CMK (cell line): ENCODE measurements around the gene CNTD1.
"Not testable (repeated sequence)": the region's sequence is repeated elsewhere in the genome, so short reads cannot be mapped to it uniquely, and the experiment has no call there.

ENCODE experiments used
- DNase-seq: peaks from one replicate; pipeline ENCODE4 v3.0.0-alpha.2; 2010; ENCODE audit warnings: low read depth

The CNTD1 gene, protein sequence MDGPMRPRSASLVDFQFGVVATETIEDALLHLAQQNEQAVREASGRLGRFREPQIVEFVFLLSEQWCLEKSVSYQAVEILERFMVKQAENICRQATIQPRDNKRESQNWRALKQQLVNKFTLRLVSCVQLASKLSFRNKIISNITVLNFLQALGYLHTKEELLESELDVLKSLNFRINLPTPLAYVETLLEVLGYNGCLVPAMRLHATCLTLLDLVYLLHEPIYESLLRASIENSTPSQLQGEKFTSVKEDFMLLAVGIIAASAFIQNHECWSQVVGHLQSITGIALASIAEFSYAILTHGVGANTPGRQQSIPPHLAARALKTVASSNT

DNA sequence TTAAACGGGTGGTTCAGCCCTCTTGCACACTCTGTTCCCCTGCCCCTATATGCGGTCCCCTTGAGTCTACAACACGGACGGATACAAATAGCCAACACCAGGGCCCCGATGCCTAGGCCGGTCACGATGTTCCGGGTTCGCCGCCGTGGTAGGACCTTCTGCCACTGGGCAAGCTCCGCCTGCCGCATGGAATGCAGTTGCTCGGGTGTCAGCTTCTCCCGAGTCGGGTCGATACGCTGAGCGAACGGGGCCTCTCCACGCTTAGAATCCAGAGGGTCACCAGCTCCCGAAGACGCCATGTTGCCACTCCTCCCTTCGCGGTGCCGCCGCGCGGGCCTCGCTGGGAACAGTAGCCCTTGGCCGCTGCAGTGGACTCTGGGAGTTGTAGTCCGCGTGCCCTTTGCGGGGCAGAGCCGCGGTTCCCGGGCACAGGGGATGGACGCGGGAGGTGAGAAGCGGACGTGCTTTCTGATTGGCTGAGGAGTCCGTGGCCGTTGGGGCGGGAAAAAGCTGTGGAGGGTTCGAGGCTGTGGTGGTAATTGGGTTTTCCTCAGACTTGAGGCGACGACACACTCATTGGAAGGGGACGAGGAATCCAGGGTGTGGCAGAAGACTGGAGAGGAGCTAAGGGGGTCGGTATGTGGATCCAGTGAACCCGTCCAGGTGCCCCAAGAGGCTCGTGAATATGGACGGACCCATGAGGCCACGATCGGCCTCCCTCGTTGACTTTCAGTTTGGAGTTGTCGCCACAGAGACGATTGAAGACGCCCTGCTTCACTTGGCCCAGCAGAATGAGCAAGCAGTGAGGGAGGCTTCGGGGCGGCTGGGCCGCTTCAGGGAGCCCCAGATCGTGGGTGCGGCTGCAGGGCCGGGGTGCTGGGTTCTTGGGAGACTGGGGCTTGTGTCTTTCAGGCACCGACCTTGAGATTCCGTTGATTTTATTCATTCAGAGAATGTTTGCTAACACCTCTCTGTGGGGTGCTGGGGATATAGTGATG lies at the start of gene CNTD1, which contains the start of gene COA3:
CNTD1 (plus strand) TSS at position 479 of the 998 bp plus-strand sequence; CDS start at position 686, 207 bp downstream.
COA3 (minus strand) TSS at position 322 of the 998 bp plus-strand sequence; CDS start at position 299, 23 bp downstream.
- DNase-seq = peak; percentile 56

DNA sequence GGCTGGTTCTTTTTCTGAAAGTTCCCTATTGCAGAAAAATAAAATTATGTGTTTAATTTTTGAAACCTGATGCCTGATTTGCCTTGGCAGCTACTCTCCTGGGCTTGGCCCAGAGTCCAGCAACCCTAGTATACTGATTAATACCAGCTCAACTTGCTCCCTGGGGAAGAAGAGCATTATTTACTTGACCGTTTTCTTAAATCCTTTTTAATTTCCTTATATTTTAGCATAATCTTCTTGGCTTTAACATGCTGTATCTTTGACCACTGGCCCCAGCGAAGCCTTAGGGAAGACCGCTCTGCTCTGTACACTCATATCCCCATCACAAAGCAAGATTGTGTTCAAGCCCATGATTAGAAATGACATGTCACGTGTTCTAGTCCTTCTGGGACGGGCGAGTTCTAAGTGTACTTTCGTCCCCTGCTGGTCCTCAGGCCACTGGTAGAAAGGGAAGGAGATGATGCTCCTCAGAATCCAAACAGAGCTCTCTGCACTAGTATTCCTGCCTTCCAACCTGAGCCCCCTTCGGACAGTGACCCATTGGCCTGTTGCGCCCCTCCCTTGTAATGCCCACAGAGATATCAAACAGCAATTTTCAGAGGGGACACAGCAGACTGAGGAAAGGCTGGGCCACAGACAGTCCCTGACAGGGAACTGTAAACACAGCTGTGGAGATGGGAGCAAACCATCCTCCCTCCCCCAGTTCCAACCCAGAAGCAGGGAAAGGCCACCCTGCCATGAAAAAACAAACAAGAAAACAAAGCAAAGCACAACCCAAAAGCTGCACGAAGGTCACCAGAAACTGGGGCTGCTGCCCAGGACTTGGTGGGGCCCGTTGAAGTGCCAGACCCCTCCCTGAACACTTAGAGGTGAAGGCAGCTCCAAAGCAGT lies 49.5 kb upstream of the CNTD1 start:
- no peak for DNase-seq

DNA sequence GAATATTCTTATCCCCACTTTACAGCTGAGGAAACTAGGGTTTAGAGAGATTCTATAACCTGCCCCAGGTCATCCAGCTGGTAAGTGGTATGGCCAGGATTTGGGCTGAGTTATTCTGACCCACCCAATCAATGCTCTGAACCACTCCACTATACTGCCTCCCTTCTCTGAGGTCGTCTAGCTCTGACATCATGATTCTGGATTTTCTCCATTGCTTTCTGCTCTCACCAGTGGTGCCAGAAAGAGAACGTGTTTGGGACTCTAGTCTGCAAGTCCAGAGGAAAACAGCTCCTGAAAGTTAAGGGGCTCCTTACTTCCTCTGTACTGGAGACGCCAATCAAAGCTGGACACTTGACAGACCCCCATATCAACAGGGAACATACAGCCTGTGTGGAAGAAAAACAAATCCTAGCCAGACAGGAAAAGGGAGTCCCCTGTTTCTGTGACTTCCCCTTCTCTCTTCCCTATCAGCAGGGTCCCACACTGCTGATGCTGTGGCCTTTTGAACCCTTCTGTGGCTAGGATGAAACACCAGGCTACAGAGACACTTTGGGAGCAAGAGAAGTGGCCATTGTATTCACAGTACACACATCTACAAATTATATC lies 47.8 kb upstream of the CNTD1 start:
- peak; percentile 81 for DNase-seq

DNA sequence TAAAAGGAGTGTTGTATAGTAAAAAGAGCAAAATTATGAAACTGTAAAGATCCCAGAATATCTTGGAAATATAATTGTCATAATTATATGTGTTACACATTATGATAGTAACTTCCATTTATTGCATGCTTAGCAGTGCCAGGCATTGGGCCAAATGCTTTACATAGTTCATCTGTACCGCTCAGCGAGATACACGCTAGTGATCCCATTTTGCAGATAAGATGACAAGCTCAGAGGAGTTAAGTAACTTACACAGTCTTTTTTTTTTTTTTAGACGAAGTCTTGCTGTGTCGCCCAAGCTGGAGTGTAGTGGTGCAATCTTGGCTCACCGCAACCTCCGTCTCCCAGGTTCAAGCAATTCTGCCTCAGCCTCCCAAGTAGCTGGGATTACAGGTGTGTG lies 47.0 kb upstream of the CNTD1 start:
- DNase-seq = no peak

DNA sequence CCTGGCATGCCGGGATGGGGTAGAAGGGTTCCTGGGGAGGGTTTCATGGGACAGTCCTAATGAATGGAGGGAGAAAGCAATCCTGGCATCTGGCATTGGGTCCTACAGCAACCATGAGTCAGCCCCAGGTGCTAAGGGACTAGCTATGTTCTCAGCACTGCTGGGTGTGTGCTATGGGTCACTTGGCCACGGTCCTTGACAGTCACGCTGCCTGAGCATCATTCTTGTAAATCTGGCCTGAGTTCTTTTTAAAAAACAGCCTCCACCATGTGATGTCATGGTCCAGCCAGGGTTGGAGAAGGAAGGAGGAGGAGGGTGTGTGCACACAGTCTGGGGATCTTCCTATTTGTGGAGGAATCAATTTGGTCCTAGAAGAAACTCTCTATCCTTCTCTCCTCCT lies 43.9 kb upstream of the CNTD1 start:
- no peak for DNase-seq

DNA sequence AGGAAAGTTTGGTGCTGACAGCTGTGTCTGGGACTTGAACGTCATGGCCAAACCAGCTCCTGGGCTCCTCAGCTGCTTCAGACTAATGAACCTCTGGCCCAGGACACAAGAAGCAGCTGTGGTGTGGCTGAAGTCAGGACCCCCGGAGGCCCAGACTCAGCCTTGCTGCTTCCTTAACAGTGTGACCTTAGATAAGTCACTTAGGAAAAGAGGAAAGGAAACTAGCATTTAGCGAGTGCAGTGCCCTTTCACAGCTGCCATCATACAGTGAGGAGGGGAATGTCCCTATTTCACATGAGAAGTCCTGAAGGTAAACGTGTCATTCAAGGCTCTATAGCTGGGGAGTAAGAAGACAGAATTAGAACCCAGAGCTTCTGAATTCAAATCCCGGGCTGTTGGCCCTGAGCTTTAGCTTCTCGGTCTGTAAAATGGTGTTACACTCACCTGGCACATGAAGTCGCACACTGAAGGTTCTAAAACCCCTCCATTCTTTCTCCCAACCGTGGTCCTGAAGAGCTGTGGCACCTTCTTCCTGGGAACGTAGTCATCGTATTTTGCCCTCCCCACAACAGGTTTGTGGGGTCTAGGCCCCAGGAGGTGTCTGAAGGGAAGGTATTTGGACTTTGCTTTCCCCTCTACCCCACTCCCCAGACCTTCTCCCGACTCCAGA lies 38.5 kb upstream of the CNTD1 start:
- no peak for DNase-seq

DNA sequence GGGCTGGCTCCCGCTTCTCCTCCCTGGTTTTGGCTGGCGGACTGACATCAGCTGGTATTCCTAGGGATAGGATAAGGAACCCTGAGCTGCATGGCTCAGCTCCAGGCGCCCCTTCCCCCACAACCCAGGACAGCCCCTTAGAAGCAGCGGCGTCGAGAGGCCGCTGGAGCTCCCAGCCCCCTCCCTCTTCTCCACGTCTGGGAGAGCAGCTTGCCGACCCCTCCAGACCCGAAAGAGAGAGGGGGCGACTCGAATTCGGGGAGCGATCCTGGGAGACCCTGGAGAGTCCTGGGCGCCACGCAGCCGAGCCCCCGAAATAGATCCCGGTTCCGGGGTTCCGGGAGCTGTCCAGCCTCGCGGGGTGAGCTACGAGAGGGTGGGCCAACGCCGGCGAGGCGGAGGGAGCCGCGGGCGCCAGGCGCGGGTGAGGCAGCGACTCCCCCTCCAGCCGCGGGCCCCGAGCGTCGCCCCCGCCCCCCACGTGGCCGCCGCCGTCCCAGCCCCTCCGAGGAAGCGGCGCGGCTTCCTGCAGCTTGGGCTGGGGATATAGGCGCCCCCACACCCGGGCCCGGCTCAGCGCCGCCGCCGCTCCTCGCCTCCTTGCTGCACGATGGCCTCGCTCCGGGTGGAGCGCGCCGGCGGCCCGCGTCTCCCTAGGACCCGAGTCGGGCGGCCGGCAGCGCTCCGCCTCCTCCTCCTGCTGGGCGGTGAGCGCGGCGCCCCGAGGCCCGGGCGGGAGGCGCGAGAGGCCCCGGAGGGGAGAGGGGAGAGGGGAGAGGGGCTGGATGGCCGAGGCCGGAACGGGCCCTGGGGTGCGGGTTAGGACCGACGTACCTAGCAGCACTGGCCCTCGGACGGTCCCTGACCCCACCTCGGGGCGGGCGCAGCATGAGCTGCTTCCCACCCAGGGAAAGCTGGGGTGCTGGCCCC lies 37.7 kb upstream of the CNTD1 start, which contains the start of gene RAMP2:
RAMP2 (plus strand) TSS at position 576 of the 930 bp plus-strand sequence; CDS start at position 611, 35 bp downstream.
- no peak for DNase-seq

DNA sequence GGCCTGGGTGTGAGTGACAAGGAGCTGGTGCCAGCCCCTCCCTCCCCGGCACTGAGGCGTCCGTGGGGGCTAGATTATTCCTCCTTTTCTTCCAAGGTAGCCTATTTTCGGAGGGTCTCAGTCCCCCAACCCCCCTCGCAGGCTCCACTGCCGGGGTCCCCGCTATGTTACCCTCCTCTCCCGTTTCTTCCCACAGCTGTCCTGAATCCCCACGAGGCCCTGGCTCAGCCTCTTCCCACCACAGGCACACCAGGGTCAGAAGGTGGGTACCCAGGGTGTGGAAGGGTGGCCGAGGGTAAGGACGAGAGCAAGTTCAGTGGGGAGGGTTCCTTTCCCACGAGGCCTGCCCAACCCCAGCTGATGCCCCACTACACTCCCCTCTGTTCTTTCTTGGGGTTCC lies 37.0 kb upstream of the CNTD1 start:
- DNase-seq = no peak

DNA sequence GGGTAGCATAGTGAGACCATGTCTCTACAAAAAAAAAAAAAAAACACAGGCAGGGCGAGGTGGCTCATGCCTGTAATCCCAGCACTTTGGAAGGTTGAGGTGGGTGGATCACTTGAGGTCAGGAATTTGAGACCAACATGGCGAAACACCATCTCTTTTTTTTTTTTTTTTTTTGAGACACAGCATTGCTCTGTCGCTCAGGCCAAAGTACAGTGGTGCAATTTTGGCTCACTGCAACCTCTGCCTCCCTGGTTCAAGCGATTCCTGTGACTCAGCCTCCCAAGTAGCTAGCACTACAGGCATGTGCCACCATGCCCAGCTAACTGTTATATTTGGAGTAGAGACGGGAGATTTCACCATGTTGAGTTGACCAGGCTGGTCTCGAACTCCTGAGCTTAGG lies 32.5 kb upstream of the CNTD1 start:
- DNase-seq = no peak

DNA sequence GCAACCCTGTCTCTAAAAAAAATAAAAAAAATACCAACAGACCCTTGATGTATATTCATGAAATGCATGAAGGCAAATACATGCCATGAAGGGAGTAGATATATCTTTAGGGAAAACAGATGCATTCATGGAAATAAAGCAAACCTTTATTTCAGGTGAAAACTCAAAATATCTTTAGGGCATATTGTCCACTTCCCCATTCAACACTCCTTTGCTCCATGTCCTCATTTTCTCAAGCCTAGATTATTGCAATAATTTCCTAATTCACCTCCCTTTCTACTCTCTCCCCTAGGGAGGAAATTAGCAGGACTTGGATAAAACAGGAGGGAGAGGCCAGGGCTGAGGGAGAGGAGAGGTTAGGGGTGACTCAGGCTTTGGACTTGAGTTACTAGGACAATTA lies 31.1 kb upstream of the CNTD1 start:
- no peak for DNase-seq

DNA sequence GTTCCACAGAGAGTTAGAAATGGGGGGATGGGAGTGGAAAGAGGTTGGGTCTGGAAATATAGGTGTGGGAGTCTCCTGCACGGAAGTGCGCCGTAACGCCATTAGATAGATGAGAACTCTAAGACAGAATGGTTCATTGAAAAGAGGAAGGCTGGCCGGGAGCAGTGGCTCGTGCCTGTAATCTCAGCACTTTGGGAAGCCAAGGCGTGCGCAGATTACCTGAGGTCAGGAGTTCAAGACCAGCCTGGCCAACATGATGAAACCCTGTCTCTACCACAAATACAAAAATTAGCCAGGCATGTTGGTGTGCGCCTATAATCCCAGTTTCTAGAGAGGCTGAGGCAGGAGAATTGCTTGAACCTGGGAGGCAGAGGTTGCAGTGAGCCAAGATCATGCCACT lies 30.7 kb upstream of the CNTD1 start:
- not testable (repeated sequence) for DNase-seq

DNA sequence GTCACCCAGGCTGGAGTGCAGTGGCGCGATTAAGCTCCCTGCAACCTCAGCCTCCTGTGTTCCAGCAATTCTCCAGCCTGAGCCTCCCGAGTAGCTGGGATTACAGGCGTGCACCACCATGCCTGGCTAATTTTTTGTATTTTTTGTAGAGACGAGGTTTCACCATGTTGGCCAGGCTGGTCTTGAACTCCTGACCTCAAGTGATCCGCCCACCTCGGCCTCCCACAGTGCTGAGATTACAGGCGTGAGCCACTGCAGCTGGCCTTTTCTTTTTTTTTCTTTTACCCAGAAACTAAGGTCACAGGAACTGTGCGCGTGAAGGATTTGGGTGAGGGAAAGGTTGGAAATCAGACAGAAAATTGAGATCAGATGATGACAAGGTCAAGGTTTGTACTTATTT lies 28.7 kb upstream of the CNTD1 start:
- not testable (repeated sequence) for DNase-seq

DNA sequence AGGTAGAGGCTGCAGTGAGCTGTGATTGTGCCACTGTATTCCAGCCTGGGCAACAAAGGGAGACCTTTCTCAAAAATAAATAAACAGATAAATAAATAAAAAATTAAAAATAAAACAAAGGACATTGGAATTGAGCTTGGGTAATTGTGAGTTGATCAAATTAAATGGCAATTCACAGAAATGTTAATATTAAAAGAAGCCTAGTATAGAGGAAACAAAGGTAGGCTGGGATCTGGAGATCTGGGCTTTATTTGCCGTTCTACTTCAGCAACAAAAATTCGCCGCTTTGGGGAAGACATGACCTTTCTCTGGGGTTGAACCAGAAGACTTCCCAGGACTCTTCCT lies 25.7 kb upstream of the CNTD1 start:
- no peak for DNase-seq

DNA sequence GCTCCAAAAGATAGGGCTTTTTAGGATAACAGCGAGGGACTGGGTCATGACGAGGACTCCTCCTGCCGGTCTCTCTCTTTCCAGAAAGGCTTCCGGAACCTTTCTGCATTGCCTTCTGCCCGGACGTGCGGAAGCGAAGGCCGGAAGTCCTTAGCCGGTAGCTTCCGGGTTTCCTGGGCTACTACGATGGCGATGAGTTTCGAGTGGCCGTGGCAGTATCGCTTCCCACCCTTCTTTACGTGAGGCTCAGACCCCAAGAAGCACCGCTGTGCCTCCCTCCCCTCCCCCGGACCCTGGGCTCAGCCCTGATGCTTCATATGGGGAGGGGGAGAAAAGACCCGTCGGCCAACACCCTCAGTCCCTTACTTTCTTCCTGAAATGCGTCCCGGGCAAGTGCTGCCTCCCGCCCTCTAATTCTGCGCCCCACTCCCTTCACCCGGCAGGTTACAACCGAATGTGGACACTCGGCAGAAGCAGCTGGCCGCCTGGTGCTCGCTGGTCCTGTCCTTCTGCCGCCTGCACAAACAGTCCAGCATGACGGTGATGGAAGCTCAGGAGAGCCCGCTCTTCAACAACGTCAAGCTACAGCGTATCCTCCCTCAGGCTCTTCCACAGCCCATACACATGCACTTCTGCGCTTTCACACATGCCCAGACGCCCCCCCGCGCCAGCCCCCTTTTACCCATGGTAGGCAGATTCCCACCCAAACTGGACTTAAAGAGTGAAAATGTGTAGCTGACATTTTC lies 25.2 kb upstream of the CNTD1 start, which contains the start of gene VPS25:
VPS25 (plus strand) TSS at position 160 of the 746 bp plus-strand sequence; CDS start at position 187, 27 bp downstream.
- peak; percentile 81 for DNase-seq

DNA sequence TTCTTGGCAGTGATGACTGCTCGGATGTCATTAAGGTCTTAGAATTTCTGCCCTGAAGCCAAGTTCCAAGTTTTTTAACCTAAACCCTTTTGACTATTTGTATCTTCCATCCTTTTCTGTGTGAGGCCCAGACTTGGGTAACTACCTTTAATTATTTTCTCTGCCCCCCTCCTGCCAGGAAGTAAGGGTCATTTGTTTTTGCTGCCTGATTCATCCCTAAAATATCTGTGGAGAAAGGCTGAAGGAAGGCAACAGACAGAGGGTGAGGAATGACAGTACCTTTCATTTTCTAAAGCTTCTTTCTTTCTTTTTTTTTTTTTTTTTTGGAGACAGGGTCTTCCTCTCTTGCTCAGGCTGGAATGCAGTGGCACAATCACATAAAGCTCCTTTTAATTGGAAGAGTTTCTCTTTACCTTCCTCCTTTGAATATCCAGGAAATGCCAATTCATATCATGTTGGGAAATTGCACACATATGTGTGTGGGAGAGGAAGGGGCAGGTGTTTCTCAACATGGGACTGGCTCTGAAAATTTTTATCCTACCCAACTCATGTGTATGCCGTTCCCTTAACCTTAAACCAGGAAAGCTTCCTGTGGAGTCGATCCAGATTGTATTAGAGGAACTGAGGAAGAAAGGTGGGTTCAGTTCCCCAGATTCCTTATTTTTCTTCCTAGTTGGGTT lies 24.5 kb upstream of the CNTD1 start:
- DNase-seq = no peak

DNA sequence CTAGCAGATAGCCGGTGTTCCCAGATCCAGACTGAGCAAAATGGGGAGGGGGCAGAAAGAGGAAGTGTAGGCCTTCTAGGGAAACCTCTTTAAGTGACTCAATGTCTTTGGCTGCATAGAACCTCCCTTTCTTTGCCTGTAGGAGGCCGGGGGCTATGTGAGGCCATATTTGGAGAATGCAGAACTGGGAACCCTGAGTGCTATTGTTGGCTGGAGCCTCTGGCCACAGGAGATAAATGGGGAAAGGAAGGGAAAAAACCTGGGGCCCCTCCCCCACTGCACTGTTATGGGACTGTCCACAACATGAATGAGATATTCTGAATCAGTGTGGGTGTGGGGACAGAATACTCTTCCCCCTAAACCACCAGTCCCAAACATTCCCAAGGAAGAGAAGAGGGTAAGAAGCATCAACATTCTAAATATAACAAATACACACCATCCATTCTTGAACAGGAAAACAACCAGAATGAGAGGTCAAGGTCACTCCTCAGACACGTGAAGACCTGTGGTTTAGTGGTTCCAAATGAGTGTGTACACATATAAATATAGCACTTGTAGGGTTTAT lies 23.0 kb upstream of the CNTD1 start:
- no peak for DNase-seq

DNA sequence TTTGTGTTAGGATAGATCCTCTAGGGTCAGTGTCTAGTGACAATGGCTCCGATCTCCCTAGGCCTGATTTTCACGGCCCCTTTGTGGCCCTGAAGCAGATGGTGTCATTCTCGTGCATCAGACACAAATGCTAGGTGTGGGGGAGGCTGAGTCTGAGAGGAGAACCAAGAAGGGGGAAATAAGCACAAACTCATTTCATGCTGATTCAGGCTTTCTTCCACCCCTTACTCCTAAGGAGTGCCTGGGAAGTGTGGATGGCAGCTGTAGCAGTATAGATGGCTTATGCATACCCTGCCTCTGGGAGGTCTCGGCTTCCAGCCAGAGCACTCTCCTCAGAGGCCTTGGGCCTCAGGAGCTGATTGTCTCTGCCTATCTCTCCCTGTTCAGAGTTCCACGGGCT lies 20.1 kb upstream of the CNTD1 start:
- DNase-seq = no peak
